GM11168 (cell line): Measurements from ENCODE around the gene KIAA0232.

ENCODE experiments used
- in situ Hi-C: fragments of 300-500 bp; cut with MboI; formaldehyde crosslinking; loops from one replicate; pipeline ENCODE4 v1.12.0; 2022; ENCODE audit warnings: low sequenced_read_pairs; ENCODE audit not compliant: unreplicated experiment

The KIAA0232 gene

GRCh38 chr4:6840062-6840976 lies 57.8 kb downstream of the KIAA0232 start:
- in situ Hi-C loops, result no loop called here

- in situ Hi-C loops, result no loop called here
Observed at GRCh38 chr4:6845027-6845426, 62.5 kb downstream of the KIAA0232 start.

GRCh38 chr4:6845574-6845973 lies 63.0 kb downstream of the KIAA0232 start:
- in situ Hi-C loops, result no loop called here

- in situ Hi-C loops, result no loop called here
Observed at GRCh38 chr4:6847178-6847577, 64.7 kb downstream of the KIAA0232 start.

GRCh38 chr4:6848717-6849305 lies 66.3 kb downstream of the KIAA0232 start:
- in situ Hi-C loops, result no loop called here

- in situ Hi-C loops, result no loop called here
Observed at GRCh38 chr4:6849691-6850090, 67.2 kb downstream of the KIAA0232 start.

GRCh38 chr4:6851431-6851830 lies 68.9 kb downstream of the KIAA0232 start:
- in situ Hi-C loops, result no loop called here

GRCh38 chr4:6851962-6852361 lies 69.4 kb downstream of the KIAA0232 start:
- in situ Hi-C loops, result no loop called here

- in situ Hi-C loops, result no loop called here
Observed at GRCh38 chr4:6852582-6852981, 70.1 kb downstream of the KIAA0232 start.

GRCh38 chr4:6854098-6854744 lies 71.7 kb downstream of the KIAA0232 start:
- in situ Hi-C loops, result no loop called here

- in situ Hi-C loops, result no loop called here
Observed at GRCh38 chr4:6855692-6856297, 73.3 kb downstream of the KIAA0232 start.

GRCh38 chr4:6856391-6856790 lies 73.9 kb downstream of the KIAA0232 start:
- in situ Hi-C loops, result no loop called here

GRCh38 chr4:6857009-6857882 lies 74.7 kb downstream of the KIAA0232 start:
- in situ Hi-C loops, result no loop called here

- in situ Hi-C loops, result no loop called here
Observed at GRCh38 chr4:6858997-6859396, 76.5 kb downstream of the KIAA0232 start.

- in situ Hi-C loops, result no loop called here
Observed at GRCh38 chr4:6859543-6859942, 77.0 kb downstream of the KIAA0232 start.

- in situ Hi-C loops, result loop anchor here (5.0 kb wide), 1 partner anchor 146 kb away; no protein-coding TSS in a partner anchor
Observed at GRCh38 chr4:6868386-6868785, 85.9 kb downstream of the KIAA0232 start.

GRCh38 chr4:6869944-6870343 lies 87.4 kb downstream of the KIAA0232 start:
- in situ Hi-C loops, result loop anchor here (5.0 kb wide), 1 partner anchor 148 kb away; no protein-coding TSS in a partner anchor

- in situ Hi-C loops, result no loop called here
Observed at GRCh38 chr4:6873291-6873690, 90.8 kb downstream of the KIAA0232 start.

GRCh38 chr4:6873792-6874461 lies 91.4 kb downstream of the KIAA0232 start:
- in situ Hi-C loops, result no loop called here
